ENCODE results near the gene SMIM7. TPM values are rescaled to one million over a fixed set of nuclear protein-coding genes. Genes with fewer than 3 reads are reported as not detected.

SMIM7 gene
- total RNA-seq, 2 experiments from 2014 or later = 63.6 to 68.8 TPM

GRCh38 chr19:16625163-16625958 is 34.6 kb downstream of the SMIM7 start:
- Mint-ChIP-seq H3K4me1 (peaks cover 39% of the 10 kb centered on the region), H3K4me3 (no peak overlapping the region), H3K27me3 (no peaks in the 10 kb centered on the region), H3K9me3 (no peaks in the 10 kb centered on the region), H3K27ac (peak overlapping the region; percentile 2), H3K36me3 (peaks cover 5% of the 10 kb centered on the region)
- POLR2A ChIA-PET = interaction anchor here (3.8 to 4.0 kb wide), 2 partner anchors 36 to 52 kb away, joined by 30 to 66 read pairs; partner anchors contain the start of gene SLC35E1
- DNase-seq = no peak
- ATAC-seq (ENCODE audit: low read depth) = no peak

- Mint-ChIP-seq H3K9me3 (no peaks in the 10 kb centered on the region), H3K4me3 (no peak overlapping the region), H3K36me3 (peaks cover 5% of the 10 kb centered on the region), H3K27me3 (no peaks in the 10 kb centered on the region), H3K4me1 (peaks cover 43% of the 10 kb centered on the region), H3K27ac (no peak overlapping the region)
- no peak for DNase-seq
- POLR2A ChIA-PET = interaction anchor here (1.0 kb wide), 1 partner anchor 11 kb away, joined by 3 read pairs; no protein-coding TSS in a partner anchor
- no peak for ATAC-seq (ENCODE audit: low read depth)
These were observed 35.7 kb downstream of the SMIM7 start for GRCh38 chr19:16624236-16624635.

GRCh38 chr19:16623576-16623975 is 36.4 kb downstream of the SMIM7 start:
- H3K4me1 Mint-ChIP-seq = peaks cover 44% of the 10 kb centered on the region

GRCh38 chr19:16623066-16623465 is 36.9 kb downstream of the SMIM7 start:
- Mint-ChIP-seq H3K9me3 (no peaks in the 10 kb centered on the region), H3K36me3 (peaks cover 5% of the 10 kb centered on the region), H3K4me1 (peaks cover 46% of the 10 kb centered on the region), H3K4me3 (no peak overlapping the region), H3K27me3 (no peaks in the 10 kb centered on the region), H3K27ac (no peak overlapping the region)
- no peak for ATAC-seq (ENCODE audit: low read depth)
- DNase-seq = no peak
- POLR2A ChIA-PET = no interaction called here

More at GRCh38 chr19:16623576-16623975, 36.4 kb downstream of the SMIM7 start:
- H3K4me3 Mint-ChIP-seq = no peak overlapping the region
- H3K27me3 Mint-ChIP-seq = no peaks in the 10 kb centered on the region
- H3K9me3 Mint-ChIP-seq = no peaks in the 10 kb centered on the region
- H3K36me3 Mint-ChIP-seq = peaks cover 5% of the 10 kb centered on the region
- POLR2A ChIA-PET = interaction anchor here (1.0 kb wide), 1 partner anchor 10 kb away, joined by 3 read pairs; no protein-coding TSS in a partner anchor
- H3K27ac Mint-ChIP-seq = no peak overlapping the region
- no peak for DNase-seq
- ATAC-seq (ENCODE audit: low read depth) = no peak

- H3K4me1 Mint-ChIP-seq = peaks cover 50% of the 10 kb centered on the region
- DNase-seq = no peak
- H3K36me3 Mint-ChIP-seq = peaks cover 5% of the 10 kb centered on the region
- POLR2A ChIA-PET = no interaction called here
- H3K27ac Mint-ChIP-seq = no peak overlapping the region
- no peak for ATAC-seq (ENCODE audit: low read depth)
- H3K9me3 Mint-ChIP-seq = no peaks in the 10 kb centered on the region
- no peaks in the 10 kb centered on the region for H3K27me3 Mint-ChIP-seq
- H3K4me3 Mint-ChIP-seq = no peak overlapping the region
These were observed 38.7 kb downstream of the SMIM7 start for GRCh38 chr19:16621165-16621800.

GRCh38 chr19:16620584-16620983 is 39.4 kb downstream of the SMIM7 start:
- DNase-seq (no peak), ATAC-seq (ENCODE audit: low read depth) (no peak)
- Mint-ChIP-seq H3K4me1 (peaks cover 49% of the 10 kb centered on the region), H3K27ac (no peak overlapping the region), H3K27me3 (no peaks in the 10 kb centered on the region), H3K36me3 (peaks cover 5% of the 10 kb centered on the region), H3K4me3 (no peak overlapping the region), H3K9me3 (no peaks in the 10 kb centered on the region)
- POLR2A ChIA-PET = no interaction called here

- Mint-ChIP-seq H3K9me3 (no peaks in the 10 kb centered on the region), H3K36me3 (peaks cover 3% of the 10 kb centered on the region), H3K4me3 (no peak overlapping the region), H3K4me1 (peaks cover 48% of the 10 kb centered on the region), H3K27ac (no peak overlapping the region), H3K27me3 (no peaks in the 10 kb centered on the region)
- ATAC-seq (ENCODE audit: low read depth) = no peak
- no peak for DNase-seq
- POLR2A ChIA-PET = no interaction called here
These were observed 39.9 kb downstream of the SMIM7 start for GRCh38 chr19:16620018-16620417.

- DNase-seq (no peak), ATAC-seq (ENCODE audit: low read depth) (no peak)
- POLR2A ChIA-PET = no interaction called here
- Mint-ChIP-seq H3K27ac (no peak overlapping the region), H3K9me3 (no peaks in the 10 kb centered on the region), H3K36me3 (peaks cover 3% of the 10 kb centered on the region), H3K4me1 (peaks cover 47% of the 10 kb centered on the region), H3K27me3 (no peaks in the 10 kb centered on the region), H3K4me3 (no peak overlapping the region)
These were observed 40.5 kb downstream of the SMIM7 start for GRCh38 chr19:16619457-16619856.

GRCh38 chr19:16618248-16618647 is 41.7 kb downstream of the SMIM7 start:
- Mint-ChIP-seq H3K4me3 (no peak overlapping the region), H3K36me3 (no peaks in the 10 kb centered on the region), H3K27me3 (no peaks in the 10 kb centered on the region), H3K9me3 (no peaks in the 10 kb centered on the region), H3K4me1 (peaks cover 46% of the 10 kb centered on the region), H3K27ac (no peak overlapping the region)
- DNase-seq (no peak), ATAC-seq (ENCODE audit: low read depth) (no peak)
- POLR2A ChIA-PET = no interaction called here

GRCh38 chr19:16615808-16616207 is 44.1 kb downstream of the SMIM7 start:
- peak overlapping the region; percentile 30 for H3K27ac Mint-ChIP-seq
- peaks cover 48% of the 10 kb centered on the region for H3K4me1 Mint-ChIP-seq
- no peak overlapping the region for H3K4me3 Mint-ChIP-seq
- DNase-seq (no peak), ATAC-seq (ENCODE audit: low read depth) (no peak)
- H3K27me3 Mint-ChIP-seq = no peaks in the 10 kb centered on the region
- POLR2A ChIA-PET = interaction anchor here (1.5 kb wide), 1 partner anchor 12 kb away, joined by 6 read pairs; the partner anchor contains the start of gene MED26
- no peaks in the 10 kb centered on the region for H3K36me3 Mint-ChIP-seq
- no peaks in the 10 kb centered on the region for H3K9me3 Mint-ChIP-seq

- H3K27me3 Mint-ChIP-seq = no peaks in the 10 kb centered on the region
- no peaks in the 10 kb centered on the region for H3K36me3 Mint-ChIP-seq
- DNase-seq = no peak
- H3K9me3 Mint-ChIP-seq = no peaks in the 10 kb centered on the region
- peak overlapping the region; percentile 63 for H3K27ac Mint-ChIP-seq
- no peak for ATAC-seq (ENCODE audit: low read depth)
- peak overlapping the region; percentile 48 for H3K4me3 Mint-ChIP-seq
- peaks cover 51% of the 10 kb centered on the region for H3K4me1 Mint-ChIP-seq
- POLR2A ChIA-PET = interaction anchor here (0.8 kb wide), 1 partner anchor 13 kb away, joined by 6 read pairs; the partner anchor contains the start of gene MED26
These were observed 45.0 kb downstream of the SMIM7 start for GRCh38 chr19:16614941-16615340.

GRCh38 chr19:16613841-16614240 is 46.1 kb downstream of the SMIM7 start:
- Mint-ChIP-seq H3K27me3 (no peaks in the 10 kb centered on the region), H3K27ac (no peak overlapping the region), H3K9me3 (no peaks in the 10 kb centered on the region), H3K4me1 (peaks cover 44% of the 10 kb centered on the region), H3K4me3 (no peak overlapping the region), H3K36me3 (no peaks in the 10 kb centered on the region)
- no peak for DNase-seq
- no peak for ATAC-seq (ENCODE audit: low read depth)
- POLR2A ChIA-PET = interaction anchor here (0.6 kb wide), 2 partner anchors 10 to 24 kb away, joined by 3 read pairs; no protein-coding TSS in a partner anchor

GRCh38 chr19:16612636-16613035 is 47.3 kb downstream of the SMIM7 start:
- Mint-ChIP-seq H3K4me3 (no peak overlapping the region), H3K9me3 (no peaks in the 10 kb centered on the region), H3K27me3 (no peaks in the 10 kb centered on the region), H3K27ac (no peak overlapping the region), H3K36me3 (no peaks in the 10 kb centered on the region), H3K4me1 (peaks cover 49% of the 10 kb centered on the region)
- ATAC-seq (ENCODE audit: low read depth) (no peak), DNase-seq (no peak)
- POLR2A ChIA-PET = interaction anchor here (1.2 kb wide), 1 partner anchor 47 kb away, joined by 3 read pairs; the partner anchor contains the start of gene SMIM7
